GM12801 (cell line): Measurements from ENCODE around the gene CLMP.

Experiments
- TF ChIP-seq, protein P1 (sequence below): IDR thresholded peaks from one replicate; pipeline ENCODE4 v1.5.1; 2011; ENCODE audit warnings: control low read depth; ENCODE audit not compliant: insufficient read length; ENCODE audit errors: extremely low read depth

CLMP gene

DNA sequence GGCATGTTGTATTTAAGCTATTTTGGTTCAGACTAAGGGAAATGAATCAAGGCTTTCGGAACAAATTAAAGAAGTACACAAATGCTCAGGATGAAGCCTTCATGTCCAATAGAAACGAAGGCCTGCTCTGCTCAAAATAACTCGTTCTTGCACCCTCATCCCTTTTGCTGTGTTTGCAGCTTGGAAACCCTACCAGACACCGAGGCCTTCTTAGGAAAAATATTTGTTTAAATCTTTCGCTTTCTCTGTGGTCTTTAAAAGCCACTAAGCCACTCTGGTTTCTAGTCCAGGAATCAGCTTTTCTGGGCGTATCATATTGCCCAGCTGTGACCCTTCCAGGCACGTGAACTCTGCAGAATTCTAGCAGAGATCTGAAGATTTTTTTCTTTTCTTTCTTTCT lies 72.2 kb downstream of the CLMP start:
- TF ChIP-seq, protein P1, sequence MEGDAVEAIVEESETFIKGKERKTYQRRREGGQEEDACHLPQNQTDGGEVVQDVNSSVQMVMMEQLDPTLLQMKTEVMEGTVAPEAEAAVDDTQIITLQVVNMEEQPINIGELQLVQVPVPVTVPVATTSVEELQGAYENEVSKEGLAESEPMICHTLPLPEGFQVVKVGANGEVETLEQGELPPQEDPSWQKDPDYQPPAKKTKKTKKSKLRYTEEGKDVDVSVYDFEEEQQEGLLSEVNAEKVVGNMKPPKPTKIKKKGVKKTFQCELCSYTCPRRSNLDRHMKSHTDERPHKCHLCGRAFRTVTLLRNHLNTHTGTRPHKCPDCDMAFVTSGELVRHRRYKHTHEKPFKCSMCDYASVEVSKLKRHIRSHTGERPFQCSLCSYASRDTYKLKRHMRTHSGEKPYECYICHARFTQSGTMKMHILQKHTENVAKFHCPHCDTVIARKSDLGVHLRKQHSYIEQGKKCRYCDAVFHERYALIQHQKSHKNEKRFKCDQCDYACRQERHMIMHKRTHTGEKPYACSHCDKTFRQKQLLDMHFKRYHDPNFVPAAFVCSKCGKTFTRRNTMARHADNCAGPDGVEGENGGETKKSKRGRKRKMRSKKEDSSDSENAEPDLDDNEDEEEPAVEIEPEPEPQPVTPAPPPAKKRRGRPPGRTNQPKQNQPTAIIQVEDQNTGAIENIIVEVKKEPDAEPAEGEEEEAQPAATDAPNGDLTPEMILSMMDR, result no peak

DNA sequence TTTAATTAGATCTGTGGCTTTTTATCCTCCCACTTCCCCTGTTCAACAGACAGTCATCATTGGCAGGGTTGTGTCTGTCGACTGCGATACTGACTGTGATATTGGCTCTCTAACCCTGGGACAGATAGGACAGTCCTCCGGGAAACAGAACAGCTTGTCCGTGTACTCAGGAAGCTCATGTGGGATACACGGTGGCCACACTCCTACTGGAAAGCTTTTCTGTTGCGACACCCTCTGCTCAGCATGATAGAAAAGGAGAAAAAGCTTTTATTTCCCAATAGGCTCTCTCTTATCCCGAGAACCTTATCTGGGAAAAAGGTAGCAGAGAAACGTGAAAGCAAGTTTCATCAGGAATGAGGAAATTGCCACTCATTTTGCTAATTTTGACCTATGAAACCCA lies 72.7 kb downstream of the CLMP start:
- TF ChIP-seq, protein P1, result no peak

DNA sequence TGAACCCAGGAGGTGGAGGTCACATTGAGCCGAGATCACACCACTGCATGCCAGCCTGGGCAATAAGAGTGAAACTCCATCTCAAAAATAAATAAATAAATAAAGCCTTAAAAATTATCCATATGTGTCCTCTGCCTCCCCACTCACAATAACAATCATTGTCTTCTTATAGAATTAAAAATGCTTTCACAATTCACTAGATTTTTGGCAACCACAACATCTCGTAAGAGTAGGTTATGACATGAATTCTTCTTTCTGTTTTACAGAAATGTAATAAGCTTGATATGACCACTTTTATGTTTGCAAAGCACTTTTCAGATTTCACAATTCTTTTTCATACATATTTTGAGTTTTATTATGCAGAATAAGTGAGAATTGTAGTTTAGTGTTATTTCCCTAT lies 78.6 kb downstream of the CLMP start:
- TF ChIP-seq, protein P1, result no peak

DNA sequence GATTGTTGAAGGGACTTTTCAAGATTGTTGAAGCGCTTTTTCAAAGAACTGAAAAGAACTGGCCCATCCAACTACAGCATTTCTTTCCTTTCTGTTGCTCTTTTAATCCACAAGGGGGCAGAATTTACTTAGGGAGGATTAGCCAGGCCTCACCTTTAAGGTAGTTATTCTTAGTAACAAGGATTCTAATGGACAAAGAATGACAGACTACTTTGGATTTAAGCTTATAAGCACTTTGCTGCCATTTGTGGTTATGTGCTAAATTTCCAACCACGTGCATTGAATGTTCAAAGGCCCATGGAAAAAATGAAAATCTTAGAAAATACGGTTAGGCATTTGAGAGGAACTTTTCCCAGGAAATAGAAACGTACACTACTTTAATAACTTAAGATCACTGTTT lies 83.6 kb downstream of the CLMP start:
- TF ChIP-seq, protein P1, result no peak

DNA sequence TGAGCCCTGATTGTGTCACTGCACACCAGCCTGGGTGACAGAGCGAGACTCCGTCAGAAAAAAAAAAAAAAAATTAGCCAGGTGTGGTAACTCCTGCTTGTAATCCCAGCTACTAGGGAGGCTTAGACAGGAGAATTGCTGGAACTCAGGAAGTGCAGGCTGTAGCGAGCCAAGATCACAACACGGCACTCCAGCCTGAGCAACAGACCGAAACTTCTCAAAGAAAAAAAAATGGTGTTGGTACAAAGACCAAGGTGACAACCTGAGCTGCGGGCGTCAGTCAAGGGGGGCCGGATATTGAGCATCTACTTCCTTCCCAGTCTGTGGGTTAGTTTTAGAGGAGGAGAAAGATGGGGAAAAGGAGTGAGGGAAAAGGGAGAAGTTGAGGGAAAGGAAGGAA lies 84.7 kb downstream of the CLMP start:
- TF ChIP-seq, protein P1, result no peak

DNA sequence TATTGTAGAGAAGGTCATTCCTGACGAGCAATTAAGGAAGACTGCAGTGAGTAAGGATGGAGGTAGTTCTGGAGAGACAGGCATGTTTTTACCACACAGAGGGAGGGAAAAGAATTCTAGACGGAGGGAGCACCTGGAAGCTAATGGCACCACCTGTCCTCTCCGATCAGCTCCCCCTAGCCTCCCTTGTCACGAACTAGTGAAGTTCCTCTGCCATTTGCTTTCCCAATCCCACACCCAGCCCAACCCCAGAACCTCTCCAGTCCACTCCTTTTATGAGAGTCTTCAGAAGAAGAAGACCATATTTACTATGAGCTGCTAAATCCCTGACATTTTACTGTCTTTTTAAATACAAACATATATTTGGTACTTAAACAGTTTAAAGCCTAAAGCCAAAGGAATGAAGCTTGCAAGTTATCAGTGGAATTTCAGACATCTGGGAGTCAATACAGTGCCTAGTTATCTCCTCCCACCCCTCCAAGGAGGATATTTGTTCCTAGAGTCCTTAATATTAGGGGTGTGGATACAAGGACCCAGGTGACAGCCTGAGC lies 87.0 kb downstream of the CLMP start:
- TF ChIP-seq, protein P1, result no peak

DNA sequence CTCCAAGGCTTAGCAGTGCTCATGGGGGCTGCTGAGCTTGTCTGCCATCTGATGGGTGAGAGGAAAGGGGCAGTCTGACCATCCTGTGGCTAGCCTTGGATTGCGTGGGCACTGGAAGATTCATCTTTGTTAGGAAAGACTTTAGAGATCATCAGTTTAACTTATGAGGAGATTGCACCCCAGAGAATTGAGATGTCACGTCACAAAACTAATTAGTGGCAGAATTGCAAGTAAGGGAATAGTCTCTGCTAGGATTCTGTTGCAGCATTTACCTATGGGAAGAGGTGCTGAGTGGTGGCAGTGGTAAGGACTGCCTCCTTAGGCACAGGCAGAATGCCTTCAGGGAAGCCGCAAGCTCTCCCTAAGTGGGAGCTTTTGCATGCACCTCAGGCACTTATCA lies 90.4 kb downstream of the CLMP start:
- TF ChIP-seq, protein P1, result no peak

DNA sequence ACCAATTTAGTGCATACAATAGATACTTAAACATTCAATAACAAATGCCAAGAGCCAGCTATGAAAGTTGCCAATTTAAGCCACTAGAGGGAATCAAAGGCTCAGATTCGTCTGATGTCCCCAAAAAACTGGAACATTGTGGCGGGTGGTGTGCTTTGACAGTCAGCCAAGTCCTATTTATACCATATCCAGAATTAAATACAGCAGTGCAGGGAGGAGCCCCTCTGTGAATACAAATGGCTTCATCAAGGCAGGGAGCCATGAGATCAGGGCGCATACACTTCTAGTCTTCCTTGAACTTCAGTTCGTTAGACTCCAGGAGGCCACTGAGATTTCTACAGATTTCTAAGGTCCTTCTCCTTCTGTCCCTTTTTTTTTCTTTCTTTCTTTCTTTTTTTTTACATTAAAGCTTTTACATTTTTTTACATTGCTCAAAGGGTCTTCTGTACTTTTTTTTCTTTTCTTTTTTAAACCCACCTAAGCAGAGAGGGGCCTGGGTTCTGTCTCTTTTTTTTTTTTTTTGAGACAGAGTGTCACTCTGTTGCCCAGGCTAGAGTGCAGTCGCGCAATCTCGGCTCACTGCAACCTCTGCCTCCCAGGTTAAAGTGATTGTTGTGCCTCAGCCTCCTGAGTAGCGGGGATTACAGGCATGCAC lies 91.6 kb downstream of the CLMP start:
- TF ChIP-seq, protein P1, result no peak
